AG04450 (cell line): ENCODE data around the gene METTL13. TPM values are rescaled to one million over a fixed set of nuclear protein-coding genes. Genes with fewer than 3 reads are reported as not detected.

Experiments used
- CTCF ChIA-PET: fragments of 300-600, 350-600 bp; formaldehyde crosslinking; extraction: SDS; loops from one replicate; lab custom pipeline; 2022; ENCODE audit warnings: antibody characterized with exemption, inconsistent platforms; lab: Charles Lee
- POLR2A ChIA-PET: fragments of 350-600 bp; formaldehyde crosslinking; extraction: SDS; loops from one replicate; lab custom pipeline; 2021; ENCODE audit warnings: antibody characterized with exemption, inconsistent platforms; lab: Yijun Ruan, JAX
- DNase-seq: peaks from one replicate; pipeline ENCODE4 v3.0.0-alpha.2; 2011; ENCODE audit warnings: low read depth, low spot score
- H3K27ac ChIP-seq: one replicate; pipeline ENCODE4 v1.5.1; 2012; ENCODE audit warnings: low read depth, low read length, control low read depth
- H3K27me3 ChIP-seq: one replicate; pipeline ENCODE4 v1.6.0; 2012; ENCODE audit warnings: low read length; ENCODE audit not compliant: control insufficient read depth, insufficient read depth
- H3K4me3 ChIP-seq: 2 replicates; pipeline ENCODE4 v1.5.1; 2011; ENCODE audit warnings: mild to moderate bottlenecking, low read depth, low read length, control low read depth
- H3K9me3 ChIP-seq: 2 replicates; pipeline ENCODE4 v1.5.1; 2012; ENCODE audit warnings: low read length; ENCODE audit not compliant: control insufficient read depth, insufficient read depth
- polyA plus RNA-seq: library from polyadenylated mRNA; depleted of rRNA; stranded (reverse); fragments of >200 nt; gene quantifications from 2 replicates; pipeline ENCODE4 v1.2.3, GENCODE V29; 2011
- TF ChIP-seq, protein P1 (sequence below): IDR thresholded peaks from 2 replicates; pipeline ENCODE4 v1.5.1; 2011; ENCODE audit warnings: low read depth, low read length, control low read depth, inconsistent platforms

The METTL13 gene
- polyA plus RNA-seq, 1 experiment, result 32.0 TPM

DNA sequence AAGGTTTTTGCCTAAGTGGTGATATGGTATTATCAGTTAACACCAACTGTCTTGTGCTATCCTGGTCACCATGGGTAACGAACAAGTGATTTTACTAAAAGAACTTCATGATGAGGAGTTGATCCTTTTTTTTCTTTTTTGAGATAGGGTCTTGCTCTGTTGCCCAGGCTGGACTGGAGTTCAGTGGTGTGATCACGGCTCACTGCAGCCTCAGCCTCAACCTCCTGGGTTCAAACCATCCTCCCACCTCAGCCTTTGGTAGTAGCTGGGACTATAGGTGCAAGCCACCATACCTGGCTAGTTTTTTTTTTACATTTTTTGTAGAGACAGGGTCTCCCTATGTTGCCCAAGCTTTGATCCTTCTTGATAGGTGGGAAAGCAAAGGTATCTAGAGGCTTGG, 5.1 kb downstream of the METTL13 start:
- H3K27me3 ChIP-seq, result no peaks in the 10 kb centered on the region
- POLR2A ChIA-PET, result no interaction called here
- no peak overlapping the region for H3K4me3 ChIP-seq
- no peak overlapping the region for H3K27ac ChIP-seq
- DNase-seq, result no peak
- no peaks in the 10 kb centered on the region for H3K9me3 ChIP-seq
- CTCF ChIA-PET, result interaction anchor here (4.7 kb wide), 1 partner anchor 14 kb away, joined by 19 read pairs; no protein-coding TSS in a partner anchor
- TF ChIP-seq, protein P1, sequence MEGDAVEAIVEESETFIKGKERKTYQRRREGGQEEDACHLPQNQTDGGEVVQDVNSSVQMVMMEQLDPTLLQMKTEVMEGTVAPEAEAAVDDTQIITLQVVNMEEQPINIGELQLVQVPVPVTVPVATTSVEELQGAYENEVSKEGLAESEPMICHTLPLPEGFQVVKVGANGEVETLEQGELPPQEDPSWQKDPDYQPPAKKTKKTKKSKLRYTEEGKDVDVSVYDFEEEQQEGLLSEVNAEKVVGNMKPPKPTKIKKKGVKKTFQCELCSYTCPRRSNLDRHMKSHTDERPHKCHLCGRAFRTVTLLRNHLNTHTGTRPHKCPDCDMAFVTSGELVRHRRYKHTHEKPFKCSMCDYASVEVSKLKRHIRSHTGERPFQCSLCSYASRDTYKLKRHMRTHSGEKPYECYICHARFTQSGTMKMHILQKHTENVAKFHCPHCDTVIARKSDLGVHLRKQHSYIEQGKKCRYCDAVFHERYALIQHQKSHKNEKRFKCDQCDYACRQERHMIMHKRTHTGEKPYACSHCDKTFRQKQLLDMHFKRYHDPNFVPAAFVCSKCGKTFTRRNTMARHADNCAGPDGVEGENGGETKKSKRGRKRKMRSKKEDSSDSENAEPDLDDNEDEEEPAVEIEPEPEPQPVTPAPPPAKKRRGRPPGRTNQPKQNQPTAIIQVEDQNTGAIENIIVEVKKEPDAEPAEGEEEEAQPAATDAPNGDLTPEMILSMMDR, result no peak

DNA sequence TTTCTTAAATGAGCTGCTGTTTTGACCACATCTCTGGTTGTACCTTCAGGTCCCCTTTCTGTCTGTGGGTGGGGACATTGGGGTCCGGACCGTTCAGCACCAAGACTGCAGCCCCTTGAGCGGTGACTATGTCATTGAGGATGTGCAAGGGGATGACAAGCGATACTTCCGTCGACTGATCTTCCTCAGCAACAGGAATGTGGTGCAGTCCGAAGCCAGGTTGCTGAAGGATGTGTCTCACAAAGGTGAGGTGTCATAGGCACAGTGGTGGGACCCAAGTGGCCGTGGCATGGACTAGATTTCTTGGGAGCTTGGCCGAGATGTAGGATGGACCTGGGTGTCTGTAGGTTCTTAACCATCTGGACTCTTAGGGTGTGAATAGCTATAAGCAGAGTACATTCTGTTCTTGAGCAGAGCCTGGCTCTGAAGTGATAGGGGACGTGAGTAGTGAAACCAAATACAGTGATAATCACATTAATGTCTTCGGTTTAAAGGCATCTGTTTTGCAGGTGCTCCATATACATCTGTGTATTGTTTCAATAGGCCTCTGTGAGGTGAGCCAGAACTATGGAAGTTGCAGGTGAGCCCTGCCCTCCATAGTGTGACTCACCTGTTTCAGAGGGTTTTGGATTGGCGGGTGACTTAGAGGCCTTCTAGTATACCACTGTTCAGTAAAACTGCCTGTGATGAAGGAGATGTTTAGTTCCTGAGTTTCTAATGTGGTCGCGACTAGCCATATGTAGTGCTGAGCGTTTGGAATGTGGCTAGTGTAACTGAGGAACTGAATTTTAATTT, 6.4 kb downstream of the METTL13 start:
- no peak for DNase-seq
- CTCF ChIA-PET, result interaction anchor here (4.7 kb wide), 1 partner anchor 13 kb away, joined by 19 read pairs; no protein-coding TSS in a partner anchor
- Histone ChIP-seq H3K27me3 (no peaks in the 10 kb centered on the region), H3K4me3 (no peak overlapping the region), H3K27ac (no peak overlapping the region), H3K9me3 (no peaks in the 10 kb centered on the region)
- POLR2A ChIA-PET, result no interaction called here
- TF ChIP-seq, protein P1, result no peak

DNA sequence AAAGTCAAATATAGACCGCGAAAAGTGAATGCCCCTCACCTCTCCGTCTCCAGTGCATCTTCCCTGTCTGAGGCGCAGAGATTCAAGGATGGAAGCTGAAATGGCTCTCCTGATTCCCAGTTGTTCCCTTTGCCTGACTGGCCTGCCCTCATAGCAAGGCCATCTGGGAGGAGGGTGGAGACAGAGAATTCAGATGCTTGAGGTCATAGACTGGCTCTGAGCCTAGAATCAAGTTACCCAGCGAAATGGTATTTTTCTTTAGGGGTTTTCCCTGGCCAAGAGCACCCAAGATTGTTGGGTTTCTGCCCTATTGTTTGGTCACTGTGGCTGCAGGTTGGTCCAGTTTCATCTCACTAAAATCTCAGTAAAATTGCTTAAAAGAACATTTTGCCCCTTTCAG, 7.2 kb downstream of the METTL13 start:
- DNase-seq, result peak; percentile 41
- no peaks in the 10 kb centered on the region for H3K9me3 ChIP-seq
- H3K4me3 ChIP-seq, result no peak overlapping the region
- TF ChIP-seq, protein P1, result no peak
- H3K27me3 ChIP-seq, result no peaks in the 10 kb centered on the region
- ChIA-PET CTCF (interaction anchor here (1.5 kb wide), 1 partner anchor 13 kb away, joined by 4 read pairs; no protein-coding TSS in a partner anchor), POLR2A (no interaction called here)
- H3K27ac ChIP-seq, result no peak overlapping the region

DNA sequence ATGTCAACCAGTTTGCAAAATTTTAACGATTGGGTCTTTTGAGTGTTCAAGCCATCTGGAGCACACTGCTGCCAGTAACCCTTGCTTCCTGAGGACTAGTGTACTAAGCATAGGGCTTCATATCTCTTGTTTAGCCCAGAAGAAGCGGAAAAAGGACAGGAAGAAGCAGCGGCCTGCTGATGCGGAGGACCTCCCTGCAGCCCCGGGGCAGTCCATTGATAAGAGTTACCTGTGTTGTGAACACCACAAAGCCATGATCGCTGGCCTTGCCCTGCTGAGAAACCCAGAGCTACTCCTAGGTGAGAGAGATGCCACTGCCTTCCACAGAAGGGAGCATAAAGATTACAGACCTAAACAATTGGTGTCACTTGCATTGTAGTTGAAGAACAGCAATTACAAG, 8.9 kb downstream of the METTL13 start:
- TF ChIP-seq, protein P1, result no peak
- CTCF ChIA-PET, result interaction anchor here (2.3 kb wide), 1 partner anchor 10 kb away, joined by 14 read pairs; no protein-coding TSS in a partner anchor
- Histone ChIP-seq H3K27me3 (no peaks in the 10 kb centered on the region), H3K9me3 (no peaks in the 10 kb centered on the region), H3K4me3 (no peak overlapping the region), H3K27ac (no peak overlapping the region)
- POLR2A ChIA-PET, result no interaction called here
- DNase-seq, result no peak
